Effector memory CD4-positive, alpha-beta T cell (primary cell): Measurements from ENCODE around the gene DLX4.

ENCODE experiments used
- DNase-seq, 3 donors: peaks; one replicate each; pipeline ENCODE4 v3.0.0-alpha.2; 2020
- H3K27ac ChIP-seq: 2 replicates; pipeline ENCODE4 v1.7.0; 2013; ENCODE audit warnings: mild to moderate bottlenecking, low read length, moderate library complexity; ENCODE audit not compliant: insufficient read depth, poor library complexity, severe bottlenecking
- H3K27me3 ChIP-seq: replicated peaks from 2 replicates; pipeline ENCODE4 v1.7.0; 2013; ENCODE audit warnings: mild to moderate bottlenecking, low read length; ENCODE audit not compliant: insufficient read depth, control insufficient read depth, poor library complexity, severe bottlenecking
- H3K36me3 ChIP-seq: 2 replicates; pipeline ENCODE4 v1.7.0; 2013; ENCODE audit warnings: mild to moderate bottlenecking, low read length, moderate library complexity; ENCODE audit not compliant: control insufficient read depth, insufficient read depth
- H3K4me1 ChIP-seq: 2 replicates; pipeline ENCODE4 v1.7.0; 2013; ENCODE audit warnings: low read length, mild to moderate bottlenecking; ENCODE audit not compliant: control insufficient read depth, insufficient read depth, poor library complexity, severe bottlenecking
- H3K4me3 ChIP-seq: 2 replicates; pipeline ENCODE4 v1.7.0; 2013; ENCODE audit warnings: low read length, low read depth, mild to moderate bottlenecking; ENCODE audit not compliant: insufficient read depth, poor library complexity, severe bottlenecking
- H3K9me3 ChIP-seq: 2 replicates; pipeline ENCODE4 v1.7.0; 2013; ENCODE audit warnings: mild to moderate bottlenecking, low read length, moderate library complexity; ENCODE audit not compliant: control insufficient read depth

DLX4 gene

DNA sequence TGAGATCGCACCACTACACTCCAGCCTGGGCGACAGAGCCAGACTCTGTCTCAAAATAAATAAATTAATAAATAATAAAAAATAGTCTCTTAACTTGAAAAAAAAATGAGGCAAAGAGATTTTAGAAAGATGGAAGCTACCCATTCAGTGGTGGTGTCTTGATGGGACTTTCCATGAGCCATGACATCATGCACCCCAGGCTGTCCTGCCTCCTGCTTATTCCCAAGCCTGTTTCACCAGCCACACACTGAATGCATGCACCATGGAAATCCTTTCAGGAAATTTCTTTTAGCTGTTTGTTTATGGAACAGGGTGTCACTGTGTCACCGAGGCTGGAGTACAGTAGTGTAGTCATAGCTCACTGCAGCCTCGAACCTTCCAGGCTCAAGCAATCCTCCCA, 34.9 kb downstream of the DLX4 start:
- no peaks in the 10 kb centered on the region for H3K4me1 ChIP-seq
- H3K9me3 ChIP-seq = no peaks in the 10 kb centered on the region
- H3K27ac ChIP-seq = no peak overlapping the region
- no peak for DNase-seq
- peaks cover 14% of the 10 kb centered on the region for H3K27me3 ChIP-seq
- H3K36me3 ChIP-seq = no peaks in the 10 kb centered on the region
- H3K4me3 ChIP-seq = no peak overlapping the region

GRCh38 chr17:50009282-50009681, 40.3 kb downstream of the DLX4 start:
- H3K4me1 ChIP-seq = no peaks in the 10 kb centered on the region
- H3K27me3 ChIP-seq = peaks cover 3% of the 10 kb centered on the region
- DNase-seq = no peak
- no peak overlapping the region for H3K4me3 ChIP-seq
- H3K9me3 ChIP-seq = peaks cover 2% of the 10 kb centered on the region
- H3K36me3 ChIP-seq = no peaks in the 10 kb centered on the region
- H3K27ac ChIP-seq = no peak overlapping the region

- no peak for DNase-seq
- no peaks in the 10 kb centered on the region for H3K36me3 ChIP-seq
- no peaks in the 10 kb centered on the region for H3K4me1 ChIP-seq
- no peak overlapping the region for H3K27ac ChIP-seq
- H3K4me3 ChIP-seq = no peak overlapping the region
- no peaks in the 10 kb centered on the region for H3K27me3 ChIP-seq
- peaks cover 7% of the 10 kb centered on the region for H3K9me3 ChIP-seq
These were observed 44.1 kb downstream of the DLX4 start for GRCh38 chr17:50013079-50013478.

GRCh38 chr17:50014471-50015088, 45.6 kb downstream of the DLX4 start:
- H3K4me3 ChIP-seq = no peak overlapping the region
- H3K36me3 ChIP-seq = no peaks in the 10 kb centered on the region
- no peak overlapping the region for H3K27ac ChIP-seq
- no peak for DNase-seq
- H3K27me3 ChIP-seq = no peaks in the 10 kb centered on the region
- H3K4me1 ChIP-seq = no peaks in the 10 kb centered on the region
- H3K9me3 ChIP-seq = peaks cover 7% of the 10 kb centered on the region

- no peak for DNase-seq
These were observed 46.2 kb downstream of the DLX4 start for GRCh38 chr17:50015146-50015545.

GRCh38 chr17:50018909-50019308, 49.9 kb downstream of the DLX4 start:
- Histone ChIP-seq H3K4me1 (no peaks in the 10 kb centered on the region), H3K36me3 (no peaks in the 10 kb centered on the region), H3K9me3 (peaks cover 7% of the 10 kb centered on the region), H3K27me3 (no peaks in the 10 kb centered on the region), H3K27ac (no peak overlapping the region), H3K4me3 (no peak overlapping the region)
- DNase-seq = no peak

More at GRCh38 chr17:50015146-50015545, 46.2 kb downstream of the DLX4 start:
- H3K4me3 ChIP-seq = no peak overlapping the region
- H3K9me3 ChIP-seq = peaks cover 7% of the 10 kb centered on the region
- no peak overlapping the region for H3K27ac ChIP-seq
- no peaks in the 10 kb centered on the region for H3K27me3 ChIP-seq
- H3K36me3 ChIP-seq = no peaks in the 10 kb centered on the region
- H3K4me1 ChIP-seq = no peaks in the 10 kb centered on the region

DNA sequence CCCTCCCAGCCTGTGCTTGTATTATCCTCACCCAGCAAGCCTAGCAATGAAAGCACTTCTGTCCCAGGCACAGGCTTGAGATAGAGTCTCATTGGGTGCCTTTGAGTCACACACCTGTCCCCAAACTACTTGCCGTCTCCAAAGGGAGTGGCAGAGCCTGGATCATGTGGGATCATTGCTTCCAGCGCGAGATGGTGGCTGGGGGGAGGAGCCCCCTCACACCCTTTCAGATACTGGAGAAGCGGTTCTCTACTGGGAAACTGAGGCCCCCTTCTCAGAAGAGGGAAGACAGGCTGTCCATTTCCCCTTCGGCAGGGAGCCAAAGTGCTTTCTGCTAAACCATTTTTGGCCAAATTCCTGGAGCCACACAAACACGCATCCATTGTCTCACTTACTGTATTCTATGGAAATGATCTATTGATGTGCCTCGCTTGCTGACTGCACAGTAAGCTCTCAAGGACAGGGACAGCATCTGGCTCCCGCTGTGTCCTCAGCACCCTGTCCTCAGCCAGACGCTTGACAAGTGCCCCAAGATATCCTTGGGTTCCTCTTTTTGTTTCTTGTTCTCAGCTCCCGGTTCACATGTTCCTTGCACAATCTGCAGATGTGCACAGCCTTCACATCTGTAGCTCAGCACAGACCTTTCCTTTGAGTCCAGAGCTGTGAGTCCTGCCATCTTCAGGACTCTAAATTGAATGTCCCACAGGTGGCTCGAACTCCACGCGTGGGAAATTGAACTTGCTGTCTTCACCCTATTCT, 52.0 kb downstream of the DLX4 start:
- Histone ChIP-seq H3K36me3 (no peaks in the 10 kb centered on the region), H3K4me1 (no peaks in the 10 kb centered on the region), H3K27ac (no peak overlapping the region), H3K9me3 (no peaks in the 10 kb centered on the region), H3K4me3 (no peak overlapping the region), H3K27me3 (no peaks in the 10 kb centered on the region)
- no peak for DNase-seq

DNA sequence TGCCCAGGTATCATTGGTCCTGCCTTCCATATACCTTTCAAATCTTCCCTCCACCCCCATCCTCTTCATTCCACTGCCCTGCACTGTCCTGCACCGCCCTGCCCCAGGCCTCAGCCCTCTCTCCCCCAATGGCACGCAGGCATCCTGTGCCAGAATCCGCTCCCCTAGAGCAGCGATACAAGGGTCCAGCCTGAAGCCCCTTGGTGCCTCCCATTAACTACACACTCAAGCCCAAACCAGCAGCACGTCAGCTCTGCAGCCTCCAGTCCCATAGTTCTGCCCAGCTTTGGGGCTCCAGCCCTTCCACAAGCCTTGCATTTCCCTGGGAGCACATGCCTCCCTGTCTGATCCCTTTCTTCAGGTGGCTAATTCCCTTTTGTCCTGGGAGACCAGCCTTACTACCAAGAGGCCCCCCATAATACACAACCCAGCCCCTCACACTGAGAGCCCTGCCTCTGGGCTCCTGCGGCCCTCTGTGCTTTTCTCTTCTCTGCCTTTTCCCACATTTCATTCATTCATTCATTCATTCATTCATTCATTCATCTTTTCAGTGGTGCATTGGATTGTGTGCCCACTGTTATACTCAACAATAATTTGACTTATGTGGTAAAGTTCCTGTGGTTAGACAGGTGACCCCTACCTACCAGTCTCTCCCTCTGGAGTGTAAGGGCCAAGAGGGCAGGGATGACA, 52.8 kb downstream of the DLX4 start:
- H3K36me3 ChIP-seq = no peaks in the 10 kb centered on the region
- no peaks in the 10 kb centered on the region for H3K27me3 ChIP-seq
- H3K27ac ChIP-seq = no peak overlapping the region

GRCh38 chr17:50022463-50023130, 53.6 kb downstream of the DLX4 start:
- no peak for DNase-seq
- H3K27ac ChIP-seq = no peak overlapping the region
- H3K9me3 ChIP-seq = no peaks in the 10 kb centered on the region
- no peak overlapping the region for H3K4me3 ChIP-seq
- H3K36me3 ChIP-seq = no peaks in the 10 kb centered on the region
- H3K4me1 ChIP-seq = peaks cover 9% of the 10 kb centered on the region
- H3K27me3 ChIP-seq = peaks cover 6% of the 10 kb centered on the region

More for the DNA sequence above, 52.8 kb downstream of the DLX4 start:
- no peak overlapping the region for H3K4me3 ChIP-seq
- DNase-seq = no peak
- H3K4me1 ChIP-seq = peaks cover 2% of the 10 kb centered on the region
- no peaks in the 10 kb centered on the region for H3K9me3 ChIP-seq
